OCI-LY3 (cell line): Measurements from ENCODE around the gene CHD6.

Experiments used
- EZH2phosphoT487 ChIP-seq: fragments of 200-600 bp; shearing (Covaris generic); IDR thresholded peaks from 2 replicates; pipeline ENCODE4 v1.6.1; 2018; ENCODE audit warnings: antibody characterized with exemption, mixed run types, low read depth
- TF ChIP-seq, protein P1 (sequence below): fragments of 200-600, 300-600 bp; sonication (generic); IDR thresholded peaks from 2 replicates; pipeline ENCODE4 v1.5.1; 2014; ENCODE audit warnings: antibody characterized with exemption, low read length, low read depth

DNA sequence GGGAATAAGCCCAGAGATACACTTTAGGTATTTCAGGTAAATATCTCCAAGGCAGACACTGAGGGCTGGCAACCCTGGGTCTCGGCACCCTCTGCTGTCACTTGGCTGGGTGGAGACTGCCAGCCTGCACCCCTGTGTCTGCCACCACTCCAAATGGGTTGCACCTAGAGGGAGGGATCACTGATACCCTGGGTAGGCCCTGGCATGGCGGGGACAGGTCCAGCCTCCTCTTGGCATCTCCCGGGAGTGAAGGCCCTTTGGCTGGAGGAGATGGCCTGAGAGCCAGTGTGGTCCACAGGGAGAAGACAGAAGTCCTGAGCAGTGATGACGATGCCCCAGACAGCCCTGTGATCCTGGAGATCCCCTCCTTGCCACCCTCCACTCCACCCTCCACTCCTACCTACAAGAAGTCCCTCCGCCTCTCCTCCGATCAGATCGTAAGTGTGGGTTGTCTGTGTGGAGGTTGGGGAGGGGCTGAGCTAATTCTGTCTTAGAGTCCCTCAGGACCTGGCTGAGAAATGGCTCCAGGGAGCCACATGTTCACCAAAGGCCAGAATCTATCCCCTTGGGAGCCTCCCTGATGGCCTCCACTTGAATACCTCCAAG lies 262.5 kb downstream of the CHD6 start:
- TF ChIP-seq, protein P1, sequence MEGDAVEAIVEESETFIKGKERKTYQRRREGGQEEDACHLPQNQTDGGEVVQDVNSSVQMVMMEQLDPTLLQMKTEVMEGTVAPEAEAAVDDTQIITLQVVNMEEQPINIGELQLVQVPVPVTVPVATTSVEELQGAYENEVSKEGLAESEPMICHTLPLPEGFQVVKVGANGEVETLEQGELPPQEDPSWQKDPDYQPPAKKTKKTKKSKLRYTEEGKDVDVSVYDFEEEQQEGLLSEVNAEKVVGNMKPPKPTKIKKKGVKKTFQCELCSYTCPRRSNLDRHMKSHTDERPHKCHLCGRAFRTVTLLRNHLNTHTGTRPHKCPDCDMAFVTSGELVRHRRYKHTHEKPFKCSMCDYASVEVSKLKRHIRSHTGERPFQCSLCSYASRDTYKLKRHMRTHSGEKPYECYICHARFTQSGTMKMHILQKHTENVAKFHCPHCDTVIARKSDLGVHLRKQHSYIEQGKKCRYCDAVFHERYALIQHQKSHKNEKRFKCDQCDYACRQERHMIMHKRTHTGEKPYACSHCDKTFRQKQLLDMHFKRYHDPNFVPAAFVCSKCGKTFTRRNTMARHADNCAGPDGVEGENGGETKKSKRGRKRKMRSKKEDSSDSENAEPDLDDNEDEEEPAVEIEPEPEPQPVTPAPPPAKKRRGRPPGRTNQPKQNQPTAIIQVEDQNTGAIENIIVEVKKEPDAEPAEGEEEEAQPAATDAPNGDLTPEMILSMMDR, result no peak
- TF ChIP-seq EZH2phosphoT487, result no peak
